Progenitor cell of endocrine pancreas (in vitro differentiated cells): Measurements from ENCODE around the gene GBGT1. TPM values are rescaled to one million over a fixed set of nuclear protein-coding genes. Genes with fewer than 3 reads are reported as not detected.

Source experiments
- DNase-seq: peaks from one replicate; pipeline ENCODE4 v3.0.0; 2021; ENCODE audit warnings: low spot score; ENCODE audit not compliant: unreplicated experiment
- H3K27ac Mint-ChIP-seq: 2 replicates; pipeline ENCODE4 v1.8.0; 2021; ENCODE audit warnings: mild to moderate bottlenecking, moderate library complexity, mixed read lengths
- H3K27me3 Mint-ChIP-seq: 2 replicates; pipeline ENCODE4 v1.8.0; 2021; ENCODE audit warnings: mixed read lengths
- H3K36me3 Mint-ChIP-seq: 2 replicates; pipeline ENCODE4 v1.8.0; 2022; ENCODE audit warnings: mixed read lengths; ENCODE audit not compliant: insufficient read depth
- H3K4me1 Mint-ChIP-seq: 2 replicates; pipeline ENCODE4 v1.8.0; 2021; ENCODE audit warnings: low read depth, mixed read lengths
- H3K4me3 Mint-ChIP-seq: 2 replicates; pipeline ENCODE4 v1.8.0; 2021; ENCODE audit warnings: low read depth, mild to moderate bottlenecking, moderate library complexity, mixed read lengths
- H3K9me3 Mint-ChIP-seq: 2 replicates; pipeline ENCODE4 v1.8.0; 2021; ENCODE audit warnings: low read depth, mixed read lengths
- total RNA-seq: library from RNA; stranded (reverse); gene quantifications from 2 replicates; pipeline ENCODE4 v1.2.1, GENCODE V29; 2021
- TF ChIP-seq, protein P1 (sequence below): fragments of 200-600 bp; sonication (generic); IDR thresholded peaks from one replicate; pipeline ENCODE4 v1.5.0; 2021; ENCODE audit warnings: antibody characterized with exemption, mild to moderate bottlenecking; ENCODE audit not compliant: unreplicated experiment

The GBGT1 gene
- total RNA-seq, 1 donor from 2014 or later = 5.2 TPM

DNA sequence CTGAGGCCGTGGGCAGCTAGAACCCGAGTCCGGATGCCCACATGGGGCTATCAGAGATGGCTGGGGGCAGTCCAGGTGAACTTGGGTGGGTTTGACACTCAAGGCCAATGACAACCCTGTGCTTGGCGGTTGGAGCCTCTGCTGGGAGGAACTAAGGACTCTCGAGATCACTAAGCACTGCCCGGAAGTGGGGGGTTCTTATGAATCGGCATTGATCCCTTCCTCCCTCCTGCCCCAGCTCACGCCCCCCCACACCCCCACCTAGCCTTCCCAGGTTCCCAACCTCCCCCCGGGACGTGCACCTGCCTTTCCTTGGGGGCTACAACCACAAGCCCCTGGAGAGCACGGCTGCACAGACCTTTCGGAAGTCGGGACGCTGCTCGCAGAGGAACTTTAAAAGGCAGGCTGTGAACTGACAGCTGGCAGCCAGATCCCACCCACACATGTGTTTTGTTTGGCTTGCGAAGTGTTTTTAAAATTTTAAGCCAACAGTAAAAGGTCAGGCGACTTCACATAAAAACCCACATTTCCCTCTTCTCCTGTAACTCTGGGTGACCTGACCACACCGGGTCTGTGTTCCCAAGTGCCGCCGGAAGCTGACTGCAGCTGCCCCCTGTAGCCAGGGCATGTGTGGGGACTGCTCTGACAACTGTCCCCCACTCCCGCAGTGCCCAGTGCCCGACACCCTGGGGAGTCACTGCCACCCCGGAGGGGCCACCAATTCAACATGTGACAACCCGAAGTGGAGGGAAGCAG is 37.6 kb downstream of the GBGT1 start:
- H3K9me3 Mint-ChIP-seq = no peaks in the 10 kb centered on the region
- peak overlapping the region; percentile 11 for H3K27ac Mint-ChIP-seq
- peaks cover 1% of the 10 kb centered on the region for H3K36me3 Mint-ChIP-seq
- no peak overlapping the region for H3K4me3 Mint-ChIP-seq
- H3K27me3 Mint-ChIP-seq = no peaks in the 10 kb centered on the region
- no peak for DNase-seq
- H3K4me1 Mint-ChIP-seq = peaks cover 12% of the 10 kb centered on the region
- TF ChIP-seq, protein P1, sequence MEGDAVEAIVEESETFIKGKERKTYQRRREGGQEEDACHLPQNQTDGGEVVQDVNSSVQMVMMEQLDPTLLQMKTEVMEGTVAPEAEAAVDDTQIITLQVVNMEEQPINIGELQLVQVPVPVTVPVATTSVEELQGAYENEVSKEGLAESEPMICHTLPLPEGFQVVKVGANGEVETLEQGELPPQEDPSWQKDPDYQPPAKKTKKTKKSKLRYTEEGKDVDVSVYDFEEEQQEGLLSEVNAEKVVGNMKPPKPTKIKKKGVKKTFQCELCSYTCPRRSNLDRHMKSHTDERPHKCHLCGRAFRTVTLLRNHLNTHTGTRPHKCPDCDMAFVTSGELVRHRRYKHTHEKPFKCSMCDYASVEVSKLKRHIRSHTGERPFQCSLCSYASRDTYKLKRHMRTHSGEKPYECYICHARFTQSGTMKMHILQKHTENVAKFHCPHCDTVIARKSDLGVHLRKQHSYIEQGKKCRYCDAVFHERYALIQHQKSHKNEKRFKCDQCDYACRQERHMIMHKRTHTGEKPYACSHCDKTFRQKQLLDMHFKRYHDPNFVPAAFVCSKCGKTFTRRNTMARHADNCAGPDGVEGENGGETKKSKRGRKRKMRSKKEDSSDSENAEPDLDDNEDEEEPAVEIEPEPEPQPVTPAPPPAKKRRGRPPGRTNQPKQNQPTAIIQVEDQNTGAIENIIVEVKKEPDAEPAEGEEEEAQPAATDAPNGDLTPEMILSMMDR = no peak

DNA sequence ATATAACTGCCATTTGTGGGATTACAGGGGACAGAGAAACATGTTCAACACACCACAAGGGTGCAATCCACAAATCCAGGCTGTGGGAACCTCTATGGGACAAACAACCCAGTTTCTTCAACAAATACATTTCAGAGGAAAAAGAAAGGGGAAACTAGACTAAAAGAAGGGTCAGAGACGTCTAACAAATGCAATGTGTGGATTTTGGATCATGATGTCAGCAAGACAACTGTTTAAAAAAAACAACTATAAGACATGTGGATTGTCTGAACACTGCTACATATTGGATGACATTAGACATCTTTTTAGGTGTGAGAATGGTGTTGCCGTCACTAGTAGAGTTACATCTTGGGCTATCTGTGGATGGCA is 38.8 kb downstream of the GBGT1 start:
- H3K9me3 Mint-ChIP-seq = no peaks in the 10 kb centered on the region
- H3K4me3 Mint-ChIP-seq = no peak overlapping the region
- peaks cover 1% of the 10 kb centered on the region for H3K36me3 Mint-ChIP-seq
- no peaks in the 10 kb centered on the region for H3K27me3 Mint-ChIP-seq
- H3K27ac Mint-ChIP-seq = no peak overlapping the region
- TF ChIP-seq, protein P1 = no peak
- H3K4me1 Mint-ChIP-seq = peaks cover 16% of the 10 kb centered on the region
- no peak for DNase-seq

DNA sequence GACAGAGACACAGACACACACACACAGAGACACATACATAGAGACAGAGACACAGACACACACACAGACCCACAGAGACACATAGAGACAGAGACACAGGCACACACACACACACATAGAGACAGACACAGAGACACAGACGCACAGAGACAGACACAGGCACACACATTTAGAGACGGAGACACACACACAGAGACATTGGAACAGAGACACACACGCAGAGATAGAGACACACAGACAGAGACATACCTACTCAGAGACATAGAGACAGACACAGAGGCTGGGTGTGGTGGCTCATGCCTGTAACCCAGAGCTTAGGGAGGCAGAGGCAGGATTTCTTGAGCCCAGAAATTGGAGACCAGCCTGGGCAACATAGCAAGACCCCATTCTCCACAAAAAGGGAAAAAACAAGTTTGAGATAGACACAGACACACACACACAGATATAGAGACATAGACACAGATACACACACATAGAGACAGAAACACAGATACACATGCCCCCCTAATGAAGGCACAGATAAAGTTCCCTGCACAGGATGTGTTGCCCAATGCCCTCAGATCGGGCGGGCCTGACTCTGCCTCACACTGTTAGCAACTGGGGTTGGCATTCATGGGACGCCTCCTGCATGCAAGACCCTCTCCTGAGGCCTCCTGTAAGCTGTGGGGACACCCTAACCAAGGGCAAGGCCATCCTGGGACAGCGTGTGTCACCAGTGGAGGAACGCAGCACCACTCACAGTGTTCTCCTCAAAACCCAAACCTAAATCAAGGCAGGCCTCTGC is 39.4 kb downstream of the GBGT1 start:
- peaks cover 16% of the 10 kb centered on the region for H3K4me1 Mint-ChIP-seq
- H3K4me3 Mint-ChIP-seq = no peak overlapping the region
- TF ChIP-seq, protein P1 = no peak
- H3K27ac Mint-ChIP-seq = no peak overlapping the region
- H3K9me3 Mint-ChIP-seq = no peaks in the 10 kb centered on the region
- peaks cover 1% of the 10 kb centered on the region for H3K36me3 Mint-ChIP-seq
- no peaks in the 10 kb centered on the region for H3K27me3 Mint-ChIP-seq
- no peak for DNase-seq

DNA sequence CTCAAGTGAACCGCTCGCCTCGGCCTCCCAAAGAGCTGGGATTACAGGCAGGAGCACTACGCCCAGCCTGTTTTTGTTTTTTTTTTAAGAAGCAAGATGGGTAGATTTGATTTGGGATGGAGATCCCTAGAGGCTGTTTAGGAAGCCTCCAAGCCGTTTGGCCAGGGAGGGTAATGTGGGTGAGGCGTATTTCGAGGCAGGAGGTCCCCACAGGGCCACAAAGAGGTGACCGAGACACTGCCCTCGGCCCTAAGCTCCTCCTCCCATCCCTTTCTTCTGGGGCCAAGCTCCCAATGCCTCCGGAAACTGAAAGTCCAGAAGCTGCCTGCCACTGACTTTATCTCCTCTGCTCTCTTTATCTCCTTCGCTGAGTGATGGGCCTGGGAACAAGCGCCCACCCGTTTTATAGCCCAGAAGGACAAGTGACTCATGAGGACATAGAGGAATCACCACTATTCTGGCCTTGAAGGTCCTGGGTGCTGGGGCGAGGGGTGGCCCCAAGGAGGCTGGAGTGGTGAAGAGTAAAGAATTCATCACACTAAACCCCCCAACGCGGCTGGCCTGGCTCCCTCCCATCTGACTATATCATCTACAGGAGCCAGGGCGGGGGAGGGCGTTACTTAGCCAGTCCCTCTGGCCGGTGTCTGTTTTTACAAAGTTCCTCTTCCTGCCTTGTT is 40.6 kb downstream of the GBGT1 start:
- Mint-ChIP-seq H3K9me3 (no peaks in the 10 kb centered on the region), H3K4me3 (no peak overlapping the region), H3K4me1 (peaks cover 18% of the 10 kb centered on the region), H3K36me3 (peaks cover 1% of the 10 kb centered on the region), H3K27me3 (no peaks in the 10 kb centered on the region), H3K27ac (peak overlapping the region; percentile 77)
- TF ChIP-seq, protein P1 = no peak
- DNase-seq = no peak

DNA sequence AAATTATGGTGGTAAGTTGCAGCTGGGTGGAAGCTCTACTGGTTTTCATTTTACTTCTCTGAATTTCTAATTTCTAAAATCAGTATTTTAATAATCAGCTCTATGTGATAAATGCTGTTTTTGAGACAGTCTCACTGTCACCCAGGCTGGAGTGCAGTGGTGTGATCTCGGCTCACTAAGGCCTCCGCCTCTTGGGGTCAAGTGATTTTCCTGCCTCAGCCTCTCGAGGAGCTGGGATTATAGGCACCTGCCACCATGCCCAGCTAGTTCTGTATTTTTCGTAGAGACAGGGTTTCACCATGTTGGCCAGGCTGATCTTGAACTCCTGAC is 41.1 kb downstream of the GBGT1 start:
- H3K27me3 Mint-ChIP-seq = no peaks in the 10 kb centered on the region
- no peaks in the 10 kb centered on the region for H3K9me3 Mint-ChIP-seq
- H3K27ac Mint-ChIP-seq = peak overlapping the region; percentile 73
- H3K36me3 Mint-ChIP-seq = peaks cover under 1% of the 10 kb centered on the region
- no peak for DNase-seq
- peaks cover 18% of the 10 kb centered on the region for H3K4me1 Mint-ChIP-seq
- H3K4me3 Mint-ChIP-seq = no peak overlapping the region
- TF ChIP-seq, protein P1 = no peak
